ENCODE measurements around the gene NDUFV2.
"Not testable (repeated sequence)": the region's sequence is repeated elsewhere in the genome, so short reads cannot be mapped to it uniquely, and the experiment has no call there.

The NDUFV2 gene

GRCh38 chr18:9156604-9157249, 54.2 kb downstream of the NDUFV2 start:
- no peaks in the 10 kb centered on the region for H3K27me3 ChIP-seq (replicated peaks)
- no peaks in the 10 kb centered on the region for H3K36me3 ChIP-seq (replicated peaks)
- DNase-seq, result no peak
- in situ Hi-C loops (cut with HindIII; ENCODE audit: low pct_ligation_motif_present, low sequenced_read_pairs), result no loop called here
- H3K4me3 ChIP-seq (ENCODE audit: low read depth, low read length), result no peak overlapping the region
- TF ChIP-seq CTCF (IDR thresholded peaks at IDR 0.05; ENCODE audit: low read depth, low read length, missing control alignments), result no peak
- H3K27ac ChIP-seq, result no peak overlapping the region

GRCh38 chr18:9157806-9158205, 55.3 kb downstream of the NDUFV2 start:
- no peak for TF ChIP-seq CTCF (IDR thresholded peaks at IDR 0.05; ENCODE audit: low read depth, low read length, missing control alignments)
- Histone ChIP-seq H3K27ac (no peak overlapping the region), H3K27me3 (replicated peaks) (no peaks in the 10 kb centered on the region), H3K36me3 (replicated peaks) (no peaks in the 10 kb centered on the region), H3K4me3 (ENCODE audit: low read depth, low read length) (no peak overlapping the region)
- no peak for DNase-seq
- in situ Hi-C loops (cut with HindIII; ENCODE audit: low pct_ligation_motif_present, low sequenced_read_pairs), result no loop called here

GRCh38 chr18:9160014-9160413, 57.5 kb downstream of the NDUFV2 start:
- in situ Hi-C loops (cut with HindIII; ENCODE audit: low pct_ligation_motif_present, low sequenced_read_pairs), result no loop called here
- Histone ChIP-seq H3K36me3 (replicated peaks) (no peaks in the 10 kb centered on the region), H3K27me3 (replicated peaks) (no peaks in the 10 kb centered on the region), H3K27ac (no peak overlapping the region), H3K4me3 (ENCODE audit: low read depth, low read length) (no peak overlapping the region)
- no peak for TF ChIP-seq CTCF (IDR thresholded peaks at IDR 0.05; ENCODE audit: low read depth, low read length, missing control alignments)
- DNase-seq, result no peak

GRCh38 chr18:9162663-9163062, 60.2 kb downstream of the NDUFV2 start:
- H3K27me3 ChIP-seq (replicated peaks); H3K27ac ChIP-seq; in situ Hi-C loops (cut with HindIII; ENCODE audit: low pct_ligation_motif_present, low sequenced_read_pairs); H3K36me3 ChIP-seq (replicated peaks); H3K4me3 ChIP-seq (ENCODE audit: low read depth, low read length); DNase-seq: not testable (repeated sequence)

- in situ Hi-C loops (cut with HindIII; ENCODE audit: low pct_ligation_motif_present, low sequenced_read_pairs); DNase-seq; H3K27me3 ChIP-seq (replicated peaks); H3K36me3 ChIP-seq (replicated peaks); H3K4me3 ChIP-seq (ENCODE audit: low read depth, low read length); H3K27ac ChIP-seq: not testable (repeated sequence)
Observed at GRCh38 chr18:9164149-9164548, 61.6 kb downstream of the NDUFV2 start.

- DNase-seq; H3K27me3 ChIP-seq (replicated peaks); H3K27ac ChIP-seq; H3K36me3 ChIP-seq (replicated peaks); H3K4me3 ChIP-seq (ENCODE audit: low read depth, low read length); in situ Hi-C loops (cut with HindIII; ENCODE audit: low pct_ligation_motif_present, low sequenced_read_pairs): not testable (repeated sequence)
Observed at GRCh38 chr18:9165883-9166282, 63.4 kb downstream of the NDUFV2 start.

GRCh38 chr18:9169515-9169914, 67.0 kb downstream of the NDUFV2 start:
- in situ Hi-C loops (cut with HindIII; ENCODE audit: low pct_ligation_motif_present, low sequenced_read_pairs); H3K4me3 ChIP-seq (ENCODE audit: low read depth, low read length); DNase-seq; H3K27ac ChIP-seq; H3K36me3 ChIP-seq (replicated peaks); H3K27me3 ChIP-seq (replicated peaks): not testable (repeated sequence)

- H3K36me3 ChIP-seq (replicated peaks); DNase-seq; in situ Hi-C loops (cut with HindIII; ENCODE audit: low pct_ligation_motif_present, low sequenced_read_pairs); H3K27ac ChIP-seq; H3K27me3 ChIP-seq (replicated peaks); H3K4me3 ChIP-seq (ENCODE audit: low read depth, low read length): not testable (repeated sequence)
Observed at GRCh38 chr18:9171919-9172318, 69.4 kb downstream of the NDUFV2 start.

Data from brain microvascular endothelial cell (primary cell).